ENCODE measurements around the gene TMEM11.

Gene TMEM11

GRCh38 chr17:21186399-21187187, 27.4 kb downstream of the TMEM11 start:
- FAIRE-seq (no peak), DNase-seq (ENCODE audit: low spot score) (no peak)

- DNase-seq (ENCODE audit: low spot score) (no peak), FAIRE-seq (no peak)
These were observed 28.9 kb downstream of the TMEM11 start for GRCh38 chr17:21185061-21185460.

GRCh38 chr17:21184570-21184969, 29.4 kb downstream of the TMEM11 start:
- DNase-seq (ENCODE audit: low spot score), result no peak
- no peak for FAIRE-seq

- DNase-seq (ENCODE audit: low spot score) (no peak), FAIRE-seq (no peak)
These were observed 30.5 kb downstream of the TMEM11 start for GRCh38 chr17:21183468-21183867.

GRCh38 chr17:21177854-21178600, 35.9 kb downstream of the TMEM11 start:
- DNase-seq (ENCODE audit: low spot score) (no peak), FAIRE-seq (no peak)

GRCh38 chr17:21177401-21177800, 36.6 kb downstream of the TMEM11 start:
- no peak for DNase-seq (ENCODE audit: low spot score)
- no peak for FAIRE-seq

- FAIRE-seq, result no peak
- DNase-seq (ENCODE audit: low spot score), result no peak
These were observed 37.1 kb downstream of the TMEM11 start for GRCh38 chr17:21176773-21177395.

- no peak for FAIRE-seq
- no peak for DNase-seq (ENCODE audit: low spot score)
These were observed 39.2 kb downstream of the TMEM11 start for GRCh38 chr17:21174713-21175112.

- no peak for FAIRE-seq
- no peak for DNase-seq (ENCODE audit: low spot score)
These were observed 39.8 kb downstream of the TMEM11 start for GRCh38 chr17:21174186-21174585.

GRCh38 chr17:21173543-21173942, 40.4 kb downstream of the TMEM11 start:
- DNase-seq (ENCODE audit: low spot score), result no peak
- FAIRE-seq, result no peak

- FAIRE-seq, result no peak
- no peak for DNase-seq (ENCODE audit: low spot score)
These were observed 41.1 kb downstream of the TMEM11 start for GRCh38 chr17:21172846-21173245.

GRCh38 chr17:21171970-21172510, 41.9 kb downstream of the TMEM11 start:
- FAIRE-seq, result no peak

GRCh38 chr17:21171309-21171922, 42.5 kb downstream of the TMEM11 start:
- no peak for DNase-seq (ENCODE audit: low spot score)
- FAIRE-seq, result no peak

More at GRCh38 chr17:21171970-21172510, 41.9 kb downstream of the TMEM11 start:
- DNase-seq (ENCODE audit: low spot score), result no peak

- FAIRE-seq, result no peak
- DNase-seq (ENCODE audit: low spot score), result no peak
These were observed 43.2 kb downstream of the TMEM11 start for GRCh38 chr17:21170809-21171208.

GRCh38 chr17:21169496-21169895, 44.5 kb downstream of the TMEM11 start:
- DNase-seq (ENCODE audit: low spot score) (no peak), FAIRE-seq (no peak)

GRCh38 chr17:21168555-21168865, 45.5 kb downstream of the TMEM11 start:
- FAIRE-seq (no peak), DNase-seq (ENCODE audit: low spot score) (no peak)

- no peak for DNase-seq (ENCODE audit: low spot score)
- FAIRE-seq, result no peak
These were observed 46.7 kb downstream of the TMEM11 start for GRCh38 chr17:21167303-21167702.

- FAIRE-seq (no peak), DNase-seq (ENCODE audit: low spot score) (no peak)
These were observed 47.3 kb downstream of the TMEM11 start for GRCh38 chr17:21166595-21167210.

GRCh38 chr17:21165922-21166594, 47.9 kb downstream of the TMEM11 start:
- FAIRE-seq (no peak), DNase-seq (ENCODE audit: low spot score) (no peak)

- no peak for FAIRE-seq
- no peak for DNase-seq (ENCODE audit: low spot score)
These were observed 49.3 kb downstream of the TMEM11 start for GRCh38 chr17:21164620-21165019.

GRCh38 chr17:21164216-21164615, 49.7 kb downstream of the TMEM11 start:
- FAIRE-seq (no peak), DNase-seq (ENCODE audit: low spot score) (no peak)

All from urothelium cell line (cell line).